DMS 273 (cell line): Measurements from ENCODE around the gene RNGTT.
"Not testable (repeated sequence)": the region's sequence is repeated elsewhere in the genome, so short reads cannot be mapped to it uniquely, and the experiment has no call there.

Experiments used
- DNase-seq: peaks from one replicate; lab custom pipeline; 2025; ENCODE audit not compliant: unreplicated experiment; lab: John Stamatoyannopoulos, UW

Gene RNGTT

DNA sequence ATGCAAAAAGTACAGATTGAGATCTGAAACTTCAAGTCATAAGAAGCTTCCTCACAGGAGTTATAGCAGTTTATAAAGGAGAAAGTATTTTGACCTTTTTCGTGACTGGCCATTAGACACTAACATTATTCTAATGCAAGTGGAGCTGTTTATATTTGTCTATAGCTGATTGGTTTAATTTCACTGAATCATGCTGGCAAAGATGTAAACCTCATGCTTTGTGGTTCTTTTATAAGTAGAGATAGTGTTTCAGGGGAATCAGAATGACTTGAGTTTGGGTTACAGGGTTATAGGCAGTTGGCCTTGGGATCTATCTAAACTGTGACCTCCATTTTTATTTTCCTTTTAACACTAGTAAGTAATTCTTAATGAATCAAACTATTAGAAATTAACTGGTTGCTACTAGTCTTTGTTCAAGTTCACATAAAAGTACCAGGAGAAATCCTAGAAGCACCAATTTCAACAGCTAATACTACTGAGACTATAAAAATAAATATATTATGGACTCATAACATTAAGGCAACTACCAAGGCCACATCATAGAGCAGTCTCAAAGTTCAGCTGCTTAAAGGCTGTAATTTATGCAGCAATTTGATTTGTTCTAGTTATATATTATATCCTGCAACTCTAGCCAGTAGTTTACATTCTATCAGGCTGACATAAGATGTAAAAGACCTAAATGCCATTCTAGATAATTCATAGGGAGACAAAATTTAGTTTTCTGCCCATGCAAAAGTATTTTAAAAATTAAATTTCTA is 94.0 kb downstream of the RNGTT start:
- DNase-seq = peak; percentile 3

DNA sequence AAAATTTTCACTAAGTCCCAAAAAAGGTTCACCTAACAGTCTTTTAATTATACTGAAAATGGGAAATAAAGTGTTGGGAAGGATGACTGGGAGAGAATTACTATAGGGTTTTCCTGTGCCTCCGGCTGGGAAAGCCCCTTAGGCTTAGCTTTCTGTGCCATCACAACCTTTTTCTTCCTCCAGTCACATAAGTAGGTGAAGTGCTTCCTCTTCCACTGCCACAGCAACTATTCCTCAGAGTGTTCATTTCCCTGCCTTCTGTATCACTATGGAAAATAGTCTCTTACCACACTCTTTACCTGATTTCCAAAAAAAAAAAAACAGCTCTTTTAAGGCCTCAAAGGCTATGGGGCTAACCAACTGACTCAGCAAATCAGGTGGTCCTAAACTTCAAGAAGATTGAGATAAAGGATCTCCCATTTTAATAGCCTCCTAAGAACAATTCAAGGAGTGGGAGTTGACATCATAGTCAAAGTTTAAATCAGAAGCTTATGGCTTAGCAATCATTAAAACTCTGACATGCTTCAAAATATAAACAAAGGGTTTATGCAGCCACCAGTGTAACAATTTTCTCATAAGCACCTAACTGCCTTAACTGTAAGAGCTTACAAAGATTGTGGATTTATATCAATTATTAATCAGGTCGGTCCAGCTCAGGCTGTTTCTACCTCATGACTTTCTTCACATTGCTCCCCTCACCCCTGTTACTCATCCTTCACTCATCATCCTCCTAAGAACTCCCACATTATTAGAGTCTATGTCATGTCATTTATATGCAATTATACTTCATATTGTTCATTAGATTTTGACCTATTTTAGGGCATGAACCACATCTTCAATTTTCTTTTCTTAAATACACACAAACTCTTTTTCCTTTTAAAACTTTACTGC is 95.3 kb downstream of the RNGTT start:
- DNase-seq = no peak

- DNase-seq = no peak
Measured at GRCh38 chr6:88866856-88867255, 96.6 kb downstream of the RNGTT start.

- no peak for DNase-seq
Measured at GRCh38 chr6:88865275-88865674, 98.1 kb downstream of the RNGTT start.

- no peak for DNase-seq
Measured at GRCh38 chr6:88864359-88865054, 98.9 kb downstream of the RNGTT start.

DNA sequence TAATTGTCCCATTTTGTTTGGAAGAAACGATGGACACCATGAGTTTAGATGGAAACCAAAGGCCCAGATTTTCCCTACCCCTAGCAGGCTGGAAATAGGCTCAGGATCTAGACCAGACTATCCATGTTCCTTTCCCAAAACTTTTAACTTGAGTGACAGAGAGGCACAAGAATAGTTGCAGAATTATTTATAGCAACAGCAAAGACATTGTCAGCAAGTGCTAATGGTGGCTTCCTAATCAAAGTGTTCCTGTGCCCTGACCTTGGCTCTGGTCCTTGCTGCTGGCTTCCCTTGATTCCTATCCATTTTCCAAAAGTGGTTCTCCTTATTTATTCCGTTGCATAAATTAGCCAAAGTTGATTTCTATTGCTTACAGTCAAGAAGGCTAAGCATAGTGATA is 103.1 kb downstream of the RNGTT start:
- no peak for DNase-seq

- DNase-seq = no peak
Measured at GRCh38 chr6:88858455-88858854, 105.0 kb downstream of the RNGTT start.

DNA sequence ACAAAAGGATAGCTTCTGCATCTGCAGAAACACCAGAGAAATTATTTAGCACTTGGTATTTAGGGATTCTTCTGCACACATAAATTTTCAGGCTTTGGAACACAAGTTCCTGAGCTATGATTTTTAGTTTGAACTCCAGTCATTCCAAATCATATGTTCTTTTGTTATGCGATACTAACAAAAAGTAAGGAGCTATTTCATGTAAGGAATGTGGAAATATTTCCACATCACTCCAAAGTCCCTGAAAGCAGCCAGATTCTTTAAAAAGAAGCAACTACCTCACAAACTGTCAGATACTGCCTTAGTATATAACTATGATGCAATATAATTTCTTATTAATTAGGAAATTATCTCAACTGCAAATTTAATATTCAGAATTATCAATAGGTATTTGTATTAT is 106.9 kb downstream of the RNGTT start:
- DNase-seq = no peak

- DNase-seq = peak; percentile 96
Measured at GRCh38 chr6:88855541-88856147, 107.8 kb downstream of the RNGTT start.

GRCh38 chr6:88852775-88853174 is 110.6 kb downstream of the RNGTT start:
- DNase-seq = no peak

DNA sequence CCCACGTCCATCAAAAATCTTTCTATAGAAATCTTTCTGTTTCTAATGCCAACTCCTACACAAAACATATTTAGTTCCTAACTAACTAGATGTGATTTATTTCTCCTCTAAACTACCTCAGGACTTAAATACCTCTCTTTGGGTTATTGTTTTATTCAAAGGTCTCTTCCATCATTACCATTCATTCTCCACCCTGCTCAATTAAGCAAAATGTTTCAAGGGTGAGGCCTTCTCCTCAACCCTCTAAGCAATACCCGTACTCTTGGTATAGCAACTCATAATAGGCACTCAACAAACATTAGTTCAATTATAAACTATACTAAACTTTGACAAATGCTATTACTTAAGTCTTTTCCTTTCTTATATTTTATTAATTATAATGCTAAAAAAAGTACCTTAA is 111.4 kb downstream of the RNGTT start:
- DNase-seq = no peak

DNA sequence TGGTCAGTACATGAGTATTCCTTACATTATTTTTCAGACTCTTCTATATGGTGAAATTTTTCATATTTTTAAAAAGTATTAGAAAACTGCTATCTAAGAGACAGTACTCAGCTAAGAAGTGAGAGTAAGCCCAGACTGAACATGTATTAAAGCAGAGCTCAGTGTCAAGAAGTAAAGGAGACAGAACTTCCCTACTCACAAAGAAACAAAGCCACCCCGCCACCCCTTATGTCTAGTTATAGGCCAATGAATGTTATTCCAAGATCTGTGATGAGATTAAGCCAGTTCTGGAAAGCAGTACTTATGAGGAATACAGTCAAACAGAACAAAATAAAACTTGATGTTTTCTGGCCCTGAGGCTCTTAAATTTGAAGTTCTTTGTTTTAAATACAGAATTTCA is 114.5 kb downstream of the RNGTT start:
- DNase-seq = peak; percentile 23

DNA sequence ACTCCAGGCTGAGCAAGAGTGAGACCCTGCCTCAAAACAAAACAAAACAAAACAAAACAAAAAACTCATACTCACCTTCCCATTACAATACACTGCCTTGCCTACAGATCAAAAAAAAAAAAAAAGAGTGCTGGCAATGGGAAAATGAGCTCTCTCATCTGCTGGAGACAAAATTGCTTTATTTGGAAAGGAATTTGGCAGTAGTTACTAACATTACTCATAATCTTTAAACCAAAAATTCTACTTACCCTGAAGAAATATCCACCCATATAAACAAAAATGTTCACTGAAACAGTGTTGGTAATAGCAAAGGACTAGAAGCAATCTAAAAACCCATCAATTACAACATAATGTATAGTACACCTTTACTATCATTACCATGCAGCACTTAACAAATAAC is 120.4 kb downstream of the RNGTT start:
- no peak for DNase-seq

GRCh38 chr6:88842320-88842719 is 121.1 kb downstream of the RNGTT start:
- DNase-seq = no peak

GRCh38 chr6:88840796-88841539 is 122.5 kb downstream of the RNGTT start:
- DNase-seq = no peak

GRCh38 chr6:88840289-88840688 is 123.1 kb downstream of the RNGTT start:
- no peak for DNase-seq

DNA sequence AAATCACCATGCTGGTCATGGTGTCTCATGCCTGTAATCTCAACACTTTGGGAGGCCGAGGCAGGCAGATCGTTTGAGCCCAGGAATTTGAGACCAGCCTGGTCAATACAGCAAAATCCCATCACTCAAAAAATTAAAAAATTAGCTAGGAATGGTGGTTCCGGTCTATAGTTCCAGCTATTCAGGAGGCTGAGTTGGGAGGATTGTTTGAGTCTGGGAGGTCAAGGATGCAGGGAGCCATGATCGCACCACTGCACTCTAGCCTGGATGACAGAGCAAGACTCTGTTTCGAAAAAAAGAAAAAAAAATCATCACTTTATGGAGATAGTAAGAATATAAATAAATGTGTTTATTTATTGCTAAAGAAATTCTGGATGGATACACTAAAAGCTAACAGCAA is 124.1 kb downstream of the RNGTT start:
- DNase-seq = no peak

- no peak for DNase-seq
Measured at GRCh38 chr6:88835210-88835609, 128.2 kb downstream of the RNGTT start.

GRCh38 chr6:88833071-88833470 is 130.3 kb downstream of the RNGTT start:
- DNase-seq = not testable (repeated sequence)

DNA sequence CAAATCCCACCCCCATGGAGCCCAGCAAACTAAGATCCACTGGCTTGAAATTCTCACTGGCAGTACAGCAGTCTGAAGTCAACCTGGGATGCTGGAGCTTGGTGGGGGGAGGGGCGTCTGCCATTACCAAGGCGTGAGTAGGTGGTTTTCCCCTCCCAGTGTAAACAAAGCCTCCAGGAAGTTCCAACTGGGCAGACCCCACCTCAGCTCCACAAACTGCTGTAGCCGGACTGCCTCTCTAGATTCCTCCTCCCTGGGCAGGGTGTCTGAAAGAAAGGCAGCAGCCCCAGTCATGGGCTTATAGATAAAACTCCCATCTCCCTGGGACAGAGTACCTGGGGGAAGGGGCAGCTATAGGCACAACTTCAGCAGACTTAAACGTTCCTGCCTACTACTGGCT is 135.8 kb downstream of the RNGTT start:
- not testable (repeated sequence) for DNase-seq

DNA sequence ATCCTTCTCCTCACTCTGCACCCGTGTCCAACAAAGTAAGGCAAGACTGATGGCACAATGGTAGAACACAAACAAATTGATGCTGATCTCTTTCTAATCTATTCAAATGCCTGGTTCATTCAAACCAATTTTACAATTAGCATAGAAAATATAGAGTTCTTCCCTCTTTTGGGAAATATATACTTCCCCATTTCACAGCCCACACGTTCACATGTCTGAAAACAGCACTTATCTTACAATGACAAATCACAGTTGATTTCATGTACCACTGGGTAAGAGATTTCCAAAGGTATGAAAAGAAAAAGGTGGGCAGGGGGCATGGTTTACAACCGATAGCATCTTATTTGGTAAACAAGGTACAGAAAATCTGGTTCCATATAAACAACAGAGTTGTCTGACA is 137.6 kb downstream of the RNGTT start:
- no peak for DNase-seq
